PFSK-1 (cell line): ENCODE data around the gene TTR.

Source experiments
- POLR2AphosphoS5 ChIP-seq: IDR thresholded peaks from 2 replicates; pipeline ENCODE4 v1.6.1; 2012; ENCODE audit warnings: low read depth, mild to moderate bottlenecking, control low read depth, low read length, moderate library complexity
- SIN3A ChIP-seq: IDR thresholded peaks from 2 replicates; pipeline ENCODE4 v1.6.1; 2012; ENCODE audit warnings: mild to moderate bottlenecking, low read length, moderate library complexity, borderline replicate concordance; ENCODE audit not compliant: insufficient read depth
- TAF1 ChIP-seq: IDR thresholded peaks from 2 replicates; pipeline ENCODE4 v1.6.1; 2012; ENCODE audit warnings: low read length, control low read depth, borderline replicate concordance; ENCODE audit not compliant: insufficient read depth
- TF ChIP-seq, protein P1 (sequence below), 2 experiments: IDR thresholded peaks; 2 replicates each; pipeline versions ENCODE4 v1.6.1 to v1.8.0; 2011 to 2012; ENCODE audit warnings: low read depth in 2 of 2, low read length in 2 of 2, control low read depth in 1 of 2, inconsistent platforms in 1 of 2, mild to moderate bottlenecking in 1 of 2, moderate library complexity in 1 of 2; ENCODE audit not compliant: insufficient read depth in 1 of 2

DNA sequence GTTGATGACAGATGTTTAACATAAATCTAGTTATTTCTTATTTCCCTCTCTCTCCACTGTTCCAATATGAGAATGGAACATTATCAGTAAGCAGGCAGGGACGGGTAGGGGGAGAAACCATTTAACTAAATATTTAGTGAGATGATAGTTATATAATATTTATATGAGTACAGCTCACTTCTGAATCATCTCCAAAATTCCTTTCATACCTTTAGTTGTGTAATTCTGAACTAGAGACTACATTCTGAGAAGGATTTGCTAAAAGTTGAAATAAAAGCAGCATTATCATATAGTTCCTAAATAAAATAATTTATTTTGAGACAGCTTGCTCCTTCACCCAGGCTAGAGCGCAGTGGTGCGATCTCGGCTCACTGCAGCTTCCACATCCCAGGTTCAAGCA lies 51.3 kb downstream of the TTR start:
- TF ChIP-seq POLR2AphosphoS5 (no peak), TAF1 (no peak), SIN3A (no peak)
- TF ChIP-seq, protein P1, sequence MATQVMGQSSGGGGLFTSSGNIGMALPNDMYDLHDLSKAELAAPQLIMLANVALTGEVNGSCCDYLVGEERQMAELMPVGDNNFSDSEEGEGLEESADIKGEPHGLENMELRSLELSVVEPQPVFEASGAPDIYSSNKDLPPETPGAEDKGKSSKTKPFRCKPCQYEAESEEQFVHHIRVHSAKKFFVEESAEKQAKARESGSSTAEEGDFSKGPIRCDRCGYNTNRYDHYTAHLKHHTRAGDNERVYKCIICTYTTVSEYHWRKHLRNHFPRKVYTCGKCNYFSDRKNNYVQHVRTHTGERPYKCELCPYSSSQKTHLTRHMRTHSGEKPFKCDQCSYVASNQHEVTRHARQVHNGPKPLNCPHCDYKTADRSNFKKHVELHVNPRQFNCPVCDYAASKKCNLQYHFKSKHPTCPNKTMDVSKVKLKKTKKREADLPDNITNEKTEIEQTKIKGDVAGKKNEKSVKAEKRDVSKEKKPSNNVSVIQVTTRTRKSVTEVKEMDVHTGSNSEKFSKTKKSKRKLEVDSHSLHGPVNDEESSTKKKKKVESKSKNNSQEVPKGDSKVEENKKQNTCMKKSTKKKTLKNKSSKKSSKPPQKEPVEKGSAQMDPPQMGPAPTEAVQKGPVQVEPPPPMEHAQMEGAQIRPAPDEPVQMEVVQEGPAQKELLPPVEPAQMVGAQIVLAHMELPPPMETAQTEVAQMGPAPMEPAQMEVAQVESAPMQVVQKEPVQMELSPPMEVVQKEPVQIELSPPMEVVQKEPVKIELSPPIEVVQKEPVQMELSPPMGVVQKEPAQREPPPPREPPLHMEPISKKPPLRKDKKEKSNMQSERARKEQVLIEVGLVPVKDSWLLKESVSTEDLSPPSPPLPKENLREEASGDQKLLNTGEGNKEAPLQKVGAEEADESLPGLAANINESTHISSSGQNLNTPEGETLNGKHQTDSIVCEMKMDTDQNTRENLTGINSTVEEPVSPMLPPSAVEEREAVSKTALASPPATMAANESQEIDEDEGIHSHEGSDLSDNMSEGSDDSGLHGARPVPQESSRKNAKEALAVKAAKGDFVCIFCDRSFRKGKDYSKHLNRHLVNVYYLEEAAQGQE (IDR thresholded peaks at IDR 0.05; ENCODE audit: insufficient read depth in 1 of 2, low read depth in 2 of 2, low read length in 2 of 2), result no peak
